CD4-positive, alpha-beta T cell treated with Interleukin-2 at 100 ng/mL for 4 hours (primary cell): Measurements from ENCODE around the gene LMTK2.

Experiments
- DNase-seq: peaks from one replicate; pipeline ENCODE4 v3.0.0-alpha.2; 2020; ENCODE audit warnings: low spot score

The LMTK2 gene

GRCh38 chr7:98203261-98203963 is 96.8 kb downstream of the LMTK2 start:
- no peak for DNase-seq

GRCh38 chr7:98203964-98204605 is 97.4 kb downstream of the LMTK2 start:
- no peak for DNase-seq

- DNase-seq: no peak
Measured at GRCh38 chr7:98204670-98205069, 98.0 kb downstream of the LMTK2 start.

- DNase-seq: no peak
Measured at GRCh38 chr7:98205162-98205845, 98.6 kb downstream of the LMTK2 start.

- no peak for DNase-seq
Measured at GRCh38 chr7:98206451-98207330, 100.0 kb downstream of the LMTK2 start.

GRCh38 chr7:98209166-98209920 is 102.7 kb downstream of the LMTK2 start:
- no peak for DNase-seq

GRCh38 chr7:98210513-98211220 is 104.0 kb downstream of the LMTK2 start:
- DNase-seq: no peak

- DNase-seq: no peak
Measured at GRCh38 chr7:98211221-98211675, 104.6 kb downstream of the LMTK2 start, which contains the start of gene BHLHA15. Gene BHLHA15 (plus strand): TSS chr7:98211439. CDS start chr7:98212310, 871 bp downstream.

GRCh38 chr7:98211676-98212531 is 105.2 kb downstream of the LMTK2 start:
- no peak for DNase-seq

GRCh38 chr7:98212532-98213041 is 105.9 kb downstream of the LMTK2 start:
- DNase-seq: no peak

GRCh38 chr7:98213296-98213887 is 106.7 kb downstream of the LMTK2 start:
- no peak for DNase-seq

GRCh38 chr7:98213888-98214810 is 107.5 kb downstream of the LMTK2 start:
- no peak for DNase-seq

GRCh38 chr7:98214811-98215321 is 108.2 kb downstream of the LMTK2 start:
- no peak for DNase-seq

- no peak for DNase-seq
Measured at GRCh38 chr7:98215561-98216495, 109.2 kb downstream of the LMTK2 start.

GRCh38 chr7:98216941-98217622 is 110.4 kb downstream of the LMTK2 start:
- DNase-seq: no peak
